ENCODE results near the gene DIP2B. TPM values are rescaled to one million over a fixed set of nuclear protein-coding genes. Genes with fewer than 3 reads are reported as not detected.

Gene DIP2B
- total and polyA plus RNA-seq, 9 donors = 7.2 to 33.3 (median 19.2) TPM

- no peak overlapping the region for H3K4me3 ChIP-seq
- H3K36me3 ChIP-seq = no peaks in the 10 kb centered on the region
- no peak for DNase-seq
- no peak overlapping the region for H3K27ac ChIP-seq
- peaks cover 1% of the 10 kb centered on the region for H3K4me1 ChIP-seq (ENCODE audit: insufficient read depth)
- WGBS, 3 donors = 92 to 99% (median 94%) methylated on average over 2 of the region's 2 CpGs
- intact Hi-C loops (cut with DNase I) = no loop called here
- H3K27me3 ChIP-seq = no peaks in the 10 kb centered on the region
- no peaks in the 10 kb centered on the region for H3K9me3 ChIP-seq
- TF ChIP-seq EP300 (IDR thresholded peaks at IDR 0.05) = no peak
- no peak for TF ChIP-seq POLR2A (IDR thresholded peaks at IDR 0.05)
- TF ChIP-seq CTCF (IDR thresholded peaks at IDR 0.05) = no peak
Observed at GRCh38 chr12:50775251-50775650, 270.5 kb downstream of the DIP2B start.

GRCh38 chr12:50776749-50777728 is 272.3 kb downstream of the DIP2B start:
- WGBS, 3 donors = 89 to 94% (median 91%) methylated on average over 9 of the region's 9 CpGs
- H3K27ac ChIP-seq = no peak overlapping the region
- intact Hi-C loops (cut with DNase I) = no loop called here
- H3K4me1 ChIP-seq (ENCODE audit: insufficient read depth) = peaks cover 1% of the 10 kb centered on the region
- H3K9me3 ChIP-seq = no peaks in the 10 kb centered on the region
- H3K36me3 ChIP-seq = no peaks in the 10 kb centered on the region
- H3K27me3 ChIP-seq = no peaks in the 10 kb centered on the region
- no peak overlapping the region for H3K4me3 ChIP-seq
- no peak for DNase-seq
- TF ChIP-seq POLR2A (IDR thresholded peaks at IDR 0.05) = no peak
- no peak for TF ChIP-seq CTCF (IDR thresholded peaks at IDR 0.05)

DNA sequence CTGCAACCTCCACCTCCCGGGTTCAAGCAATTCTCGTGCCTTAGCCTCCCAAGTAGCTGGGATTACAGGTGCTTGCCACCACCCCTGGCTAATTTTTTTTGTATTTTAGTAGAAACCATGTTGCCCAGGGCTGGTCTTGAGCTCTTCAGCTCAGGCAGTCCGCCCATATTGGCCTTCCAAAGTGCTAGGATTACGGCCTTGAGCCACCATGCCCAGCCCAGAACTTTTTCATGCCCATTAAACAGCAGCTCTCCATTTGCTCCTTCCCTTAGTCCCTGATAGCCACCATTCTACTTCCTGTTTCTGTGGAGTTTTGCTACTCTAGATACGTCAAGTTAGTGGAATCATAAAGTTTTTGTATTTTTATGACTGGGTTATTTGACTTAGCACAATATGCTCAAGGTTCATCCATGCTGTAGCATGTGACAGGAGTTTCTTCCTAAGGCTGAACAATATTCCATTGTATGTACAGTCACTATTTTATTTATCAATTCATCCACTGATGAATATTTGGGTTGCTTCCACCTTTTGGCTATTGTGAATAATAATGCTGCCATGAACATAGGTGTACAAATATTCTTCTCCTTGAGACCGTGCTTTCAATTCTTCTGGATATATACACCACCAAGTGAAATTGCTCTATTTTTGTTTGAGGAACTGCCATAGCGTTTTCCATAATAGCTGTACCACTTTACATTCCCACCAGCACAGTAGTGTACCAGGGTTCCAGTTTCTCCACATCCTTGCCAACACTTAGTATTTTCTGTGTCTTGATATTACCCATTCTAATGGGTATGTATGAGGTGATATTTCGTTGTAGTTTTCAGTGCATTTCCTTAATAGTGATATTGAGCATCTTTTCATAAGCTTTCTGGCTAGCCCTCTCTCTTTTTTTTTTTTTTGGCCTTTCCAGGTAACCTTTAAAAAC is 274.1 kb downstream of the DIP2B start:
- peaks cover 1% of the 10 kb centered on the region for H3K4me1 ChIP-seq (ENCODE audit: insufficient read depth)
- DNase-seq = no peak
- H3K4me3 ChIP-seq = no peak overlapping the region
- H3K36me3 ChIP-seq = no peaks in the 10 kb centered on the region
- WGBS, 3 donors = 92 to 97% (median 96%) methylated on average over 8 of the region's 8 CpGs
- no peaks in the 10 kb centered on the region for H3K27me3 ChIP-seq
- H3K9me3 ChIP-seq = no peaks in the 10 kb centered on the region
- no peak overlapping the region for H3K27ac ChIP-seq
- no peak for TF ChIP-seq POLR2A (IDR thresholded peaks at IDR 0.05)
- TF ChIP-seq EP300 (IDR thresholded peaks at IDR 0.05) = no peak
- no peak for TF ChIP-seq CTCF (IDR thresholded peaks at IDR 0.05)
- intact Hi-C loops (cut with DNase I) = no loop called here

DNA sequence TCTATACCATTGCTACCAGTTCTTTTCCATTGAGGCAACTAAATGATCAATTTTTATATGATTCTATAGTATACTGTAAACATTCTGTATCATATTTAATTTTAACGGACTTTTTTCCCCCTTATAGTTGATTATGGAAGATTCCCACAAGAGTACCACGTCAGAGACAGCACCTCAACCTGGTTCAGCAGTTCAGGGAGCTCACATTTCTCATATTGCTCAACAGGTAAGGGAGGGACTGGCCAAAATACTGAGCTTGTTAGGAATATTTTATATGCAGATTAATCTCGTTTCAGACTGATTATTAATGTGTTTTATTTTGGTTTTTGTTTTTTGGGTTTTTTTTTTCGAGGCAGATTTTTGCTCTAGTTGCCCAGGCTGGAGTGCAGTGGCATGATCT is 275.2 kb downstream of the DIP2B start:
- Histone ChIP-seq H3K27ac (no peak overlapping the region), H3K4me1 (ENCODE audit: insufficient read depth) (peaks cover 1% of the 10 kb centered on the region), H3K36me3 (no peaks in the 10 kb centered on the region), H3K4me3 (no peak overlapping the region), H3K9me3 (no peaks in the 10 kb centered on the region), H3K27me3 (no peaks in the 10 kb centered on the region)
- no peak for DNase-seq
- TF ChIP-seq CTCF (IDR thresholded peaks at IDR 0.05) (no peak), POLR2A (IDR thresholded peaks at IDR 0.05) (no peak), EP300 (IDR thresholded peaks at IDR 0.05) (no peak)
- WGBS, 3 donors = 86 to 91% (median 89%) methylated on average over 4 of the region's 4 CpGs
- intact Hi-C loops (cut with DNase I) = no loop called here

All from ovary (tissue), 9 donors.